GM18517 (cell line): Measurements from ENCODE around the gene SNX11.
A peak's percentile ranks its signal among the peaks of the same experiment; 100 is the strongest.
"Not testable (repeated sequence)": the region's sequence is repeated elsewhere in the genome, so short reads cannot be mapped to it uniquely, and the experiment has no call there.

Source experiments
- ATAC-seq: cut with Tn5 transposase; IDR thresholded peaks from one replicate; pipeline ENCODE4 v1.9.1; 2021; ENCODE audit warnings: mild to moderate bottlenecking, moderate library complexity; ENCODE audit not compliant: unreplicated experiment

SNX11 gene

GRCh38 chr17:48107137-48108055 lies at the start of gene SNX11:
Gene SNX11 (plus strand): TSS chr17:48107766. CDS start chr17:48112044, 4,278 bp downstream.
- peak; percentile 67 for ATAC-seq

DNA sequence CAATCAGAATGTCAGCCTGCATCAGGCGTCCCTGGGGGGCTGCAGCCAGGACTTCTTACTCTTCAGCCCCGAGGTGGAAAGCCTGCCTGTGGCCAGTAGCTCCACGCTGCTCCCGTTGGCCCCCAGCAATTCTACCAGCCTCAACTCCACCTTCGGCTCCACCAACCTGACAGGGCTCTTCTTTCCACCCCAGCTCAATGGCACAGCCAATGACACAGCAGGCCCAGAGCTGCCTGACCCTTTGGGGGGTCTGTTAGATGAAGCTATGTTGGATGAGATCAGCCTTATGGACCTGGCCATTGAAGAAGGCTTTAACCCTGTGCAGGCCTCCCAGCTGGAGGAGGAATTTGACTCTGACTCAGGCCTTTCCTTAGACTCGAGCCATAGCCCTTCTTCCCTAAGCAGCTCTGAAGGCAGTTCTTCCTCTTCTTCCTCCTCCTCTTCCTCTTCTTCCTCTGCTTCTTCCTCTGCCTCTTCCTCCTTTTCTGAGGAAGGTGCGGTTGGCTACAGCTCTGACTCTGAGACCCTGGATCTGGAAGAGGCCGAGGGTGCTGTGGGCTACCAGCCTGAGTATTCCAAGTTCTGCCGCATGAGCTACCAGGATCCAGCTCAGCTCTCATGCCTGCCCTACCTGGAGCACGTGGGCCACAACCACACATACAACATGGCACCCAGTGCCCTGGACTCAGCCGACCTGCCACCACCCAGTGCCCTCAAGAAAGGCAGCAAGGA lies 49.0 kb upstream of the SNX11 start:
- no peak for ATAC-seq

DNA sequence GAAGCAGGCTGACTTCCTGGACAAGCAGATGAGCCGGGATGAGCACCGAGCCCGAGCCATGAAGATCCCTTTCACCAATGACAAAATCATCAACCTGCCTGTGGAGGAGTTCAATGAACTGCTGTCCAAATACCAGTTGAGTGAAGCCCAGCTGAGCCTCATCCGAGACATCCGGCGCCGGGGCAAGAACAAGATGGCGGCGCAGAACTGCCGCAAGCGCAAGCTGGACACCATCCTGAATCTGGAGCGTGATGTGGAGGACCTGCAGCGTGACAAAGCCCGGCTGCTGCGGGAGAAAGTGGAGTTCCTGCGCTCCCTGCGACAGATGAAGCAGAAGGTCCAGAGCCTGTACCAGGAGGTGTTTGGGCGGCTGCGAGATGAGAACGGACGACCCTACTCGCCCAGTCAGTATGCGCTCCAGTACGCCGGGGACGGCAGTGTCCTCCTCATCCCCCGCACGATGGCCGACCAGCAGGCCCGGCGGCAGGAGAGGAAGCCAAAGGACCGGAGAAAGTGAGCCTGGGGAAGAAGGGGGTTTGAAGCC lies 48.4 kb upstream of the SNX11 start:
- ATAC-seq, result no peak

DNA sequence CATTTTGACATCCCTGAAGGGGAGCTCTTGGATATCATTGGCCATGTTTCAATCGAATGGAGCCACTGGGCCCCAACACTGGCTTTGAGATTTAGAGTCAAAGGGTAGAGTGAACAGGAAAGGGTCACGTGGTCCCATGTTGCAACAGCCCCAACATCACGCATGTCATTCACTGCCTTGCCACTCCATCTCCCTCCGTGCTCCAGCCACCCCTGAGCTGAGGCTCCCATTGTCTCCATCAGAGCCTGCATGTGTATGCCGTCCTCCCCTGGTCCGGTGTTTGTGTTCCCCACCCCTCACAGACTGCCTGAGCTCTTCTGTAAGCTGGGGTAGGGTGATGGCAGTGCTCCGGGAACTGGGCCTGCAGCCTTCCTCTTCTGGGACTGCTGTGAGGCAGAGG lies 47.3 kb upstream of the SNX11 start:
- ATAC-seq, result no peak

- ATAC-seq, result no peak
Observed at GRCh38 chr17:48062273-48062672, 45.3 kb upstream of the SNX11 start.

- no peak for ATAC-seq
Observed at GRCh38 chr17:48064638-48065037, 42.9 kb upstream of the SNX11 start.

DNA sequence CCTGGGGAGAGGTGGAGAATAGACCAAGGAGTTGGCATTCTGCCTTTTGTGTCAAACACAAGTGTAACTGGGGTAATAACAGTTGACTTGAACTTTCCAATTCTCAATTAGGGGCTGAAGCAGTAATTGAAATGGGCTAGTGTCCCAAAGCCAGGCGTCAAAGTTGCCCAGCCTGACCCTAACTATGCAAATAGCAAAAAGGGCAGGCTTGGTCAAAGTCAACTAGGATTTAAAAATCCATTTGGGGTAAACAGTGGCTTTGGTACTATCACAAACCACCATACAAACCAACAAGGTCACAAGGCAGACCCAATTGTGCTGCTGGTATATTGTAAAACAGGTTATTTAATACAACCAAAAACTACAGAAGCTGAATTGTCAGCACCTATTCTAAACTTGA lies 41.4 kb upstream of the SNX11 start:
- ATAC-seq, result no peak

GRCh38 chr17:48066656-48067055 lies 40.9 kb upstream of the SNX11 start:
- ATAC-seq, result no peak

DNA sequence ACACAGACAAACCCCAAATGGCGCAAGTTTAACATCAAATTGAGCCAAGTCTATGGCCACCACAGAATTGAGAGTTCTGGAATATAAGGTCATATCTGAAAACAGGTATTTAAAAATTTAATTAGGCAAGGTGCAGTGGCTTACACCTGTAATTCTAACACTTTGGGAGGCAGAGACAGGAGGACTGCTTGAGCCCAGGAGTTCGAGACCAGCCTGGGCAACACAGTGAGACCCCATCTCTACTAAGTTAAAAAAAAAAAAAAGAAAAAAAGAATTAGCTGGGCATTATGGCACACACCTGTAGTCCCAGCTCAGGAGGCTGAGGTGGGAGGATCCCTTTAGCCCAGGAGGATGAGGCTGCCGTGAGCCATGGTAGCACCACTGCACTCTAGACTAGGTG lies 40.3 kb upstream of the SNX11 start:
- no peak for ATAC-seq

DNA sequence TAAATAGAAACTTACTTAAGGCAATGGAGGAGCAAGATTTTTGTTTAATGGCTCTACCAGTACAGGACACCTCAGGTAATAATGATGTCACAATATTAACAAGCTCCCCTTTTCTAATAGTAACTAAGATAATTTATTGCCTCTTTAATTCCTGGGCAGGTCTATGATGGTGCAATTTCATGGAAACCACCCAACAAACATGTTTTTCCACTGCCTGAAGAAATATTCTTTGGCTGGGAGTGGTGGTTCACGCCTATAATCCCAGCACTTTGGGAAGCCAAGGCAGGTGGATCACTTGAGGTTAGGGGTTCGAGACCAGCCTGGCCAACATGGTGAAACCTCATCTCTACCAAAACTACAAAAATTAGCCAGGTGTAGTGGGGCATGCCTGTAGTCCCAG lies 39.8 kb upstream of the SNX11 start:
- not testable (repeated sequence) for ATAC-seq

- ATAC-seq, result no peak
Observed at GRCh38 chr17:48068491-48068961, 39.0 kb upstream of the SNX11 start.

GRCh38 chr17:48070195-48070594 lies 37.4 kb upstream of the SNX11 start:
- ATAC-seq, result no peak

GRCh38 chr17:48071654-48072053 lies 35.9 kb upstream of the SNX11 start:
- no peak for ATAC-seq

GRCh38 chr17:48072811-48073210 lies 34.8 kb upstream of the SNX11 start:
- not testable (repeated sequence) for ATAC-seq

GRCh38 chr17:48073566-48074094 lies 33.9 kb upstream of the SNX11 start:
- not testable (repeated sequence) for ATAC-seq

- no peak for ATAC-seq
Observed at GRCh38 chr17:48074322-48075081, 33.1 kb upstream of the SNX11 start.

DNA sequence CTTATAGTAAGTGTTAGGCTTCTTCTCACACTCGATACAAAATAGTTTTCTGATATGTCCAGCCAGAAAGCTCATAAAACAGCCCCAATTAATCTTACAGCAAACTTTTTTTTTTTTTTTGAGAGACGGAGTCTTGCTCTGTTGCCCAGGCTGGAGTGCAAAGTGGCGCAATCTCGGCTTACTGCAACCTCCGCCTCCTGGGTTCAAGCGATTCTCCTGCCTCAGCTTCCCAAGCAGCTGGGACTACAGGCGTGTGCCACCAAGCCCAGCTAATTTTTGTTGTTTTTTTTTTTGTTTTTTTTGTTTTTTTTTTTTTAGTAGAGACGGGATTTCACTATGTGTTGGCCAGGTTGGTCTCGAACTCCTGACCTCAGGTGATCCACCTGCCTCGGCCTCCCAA lies 30.4 kb upstream of the SNX11 start:
- ATAC-seq, result not testable (repeated sequence)

DNA sequence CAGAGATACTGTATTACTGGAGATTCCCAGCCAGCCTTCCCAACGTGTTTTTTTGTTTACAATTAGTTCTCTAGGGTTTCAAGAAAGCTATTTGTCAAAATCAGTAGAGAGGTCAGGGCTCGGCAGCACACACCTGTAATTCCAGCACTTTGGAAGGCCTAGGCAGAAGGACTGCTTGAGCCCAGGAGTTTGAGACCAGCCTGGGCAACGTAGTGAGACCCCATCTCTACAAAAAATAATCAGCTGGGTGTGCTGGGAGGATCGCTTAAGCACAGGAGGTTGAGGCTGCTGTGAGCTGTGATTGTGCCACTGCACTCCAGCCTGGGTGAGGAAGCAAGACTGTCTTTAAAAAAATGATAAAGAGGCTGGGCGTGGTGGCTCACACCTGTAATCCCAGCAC lies 25.7 kb upstream of the SNX11 start:
- no peak for ATAC-seq

GRCh38 chr17:48084932-48085331 lies 22.6 kb upstream of the SNX11 start:
- ATAC-seq, result no peak

DNA sequence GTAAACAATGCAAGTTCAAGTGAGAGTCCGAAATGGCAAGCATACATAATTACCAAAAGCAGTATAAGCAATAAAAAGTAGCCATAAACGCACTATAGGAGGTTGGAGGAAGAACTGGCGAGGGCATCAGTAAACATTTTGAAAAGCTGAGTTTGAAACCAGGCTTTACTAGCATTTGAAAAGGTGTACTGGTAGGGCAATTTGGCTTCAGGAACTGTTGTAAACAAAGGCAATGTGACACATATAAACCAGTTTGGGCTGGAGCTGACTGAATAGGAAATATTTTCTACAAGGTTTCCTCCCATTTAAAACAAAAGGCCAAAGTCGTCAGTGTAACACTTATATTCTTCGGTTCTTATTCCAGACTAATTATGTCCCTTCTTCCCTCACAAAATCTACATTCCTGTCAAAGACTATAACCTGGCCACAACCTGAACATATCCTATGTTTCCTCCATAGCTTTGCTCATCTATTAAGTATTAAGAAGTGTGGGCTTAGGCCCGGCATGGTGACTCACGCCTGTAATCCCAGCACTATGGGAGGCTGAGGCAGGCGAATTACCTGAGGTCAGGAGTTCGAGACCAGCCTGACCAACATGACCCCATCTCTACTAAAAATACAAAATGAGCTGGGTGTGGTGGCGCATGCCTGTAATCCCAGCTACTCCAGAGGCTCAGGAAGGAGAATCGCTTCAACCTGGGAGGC lies 14.1 kb upstream of the SNX11 start:
- ATAC-seq, result no peak
